ENCODE data around the gene AR.

GRCh38 chrX:67777148-67777547 is 233.3 kb downstream of the AR start:
- no peak for TF ChIP-seq POLR2A (IDR thresholded peaks at IDR 0.05)
- TF ChIP-seq CTCF (IDR thresholded peaks at IDR 0.05 in 4 of 5, conservative IDR thresholded peaks at IDR 0.05 in 1 of 5) = no peak
